HG02943 (cell line): ENCODE data around the gene FZR1.

Source experiments
- ATAC-seq: cut with Tn5 transposase; IDR thresholded peaks from one replicate; pipeline ENCODE4 v1.9.1; 2021; ENCODE audit warnings: mild to moderate bottlenecking, low read depth, moderate library complexity; ENCODE audit not compliant: unreplicated experiment

FZR1 gene

DNA sequence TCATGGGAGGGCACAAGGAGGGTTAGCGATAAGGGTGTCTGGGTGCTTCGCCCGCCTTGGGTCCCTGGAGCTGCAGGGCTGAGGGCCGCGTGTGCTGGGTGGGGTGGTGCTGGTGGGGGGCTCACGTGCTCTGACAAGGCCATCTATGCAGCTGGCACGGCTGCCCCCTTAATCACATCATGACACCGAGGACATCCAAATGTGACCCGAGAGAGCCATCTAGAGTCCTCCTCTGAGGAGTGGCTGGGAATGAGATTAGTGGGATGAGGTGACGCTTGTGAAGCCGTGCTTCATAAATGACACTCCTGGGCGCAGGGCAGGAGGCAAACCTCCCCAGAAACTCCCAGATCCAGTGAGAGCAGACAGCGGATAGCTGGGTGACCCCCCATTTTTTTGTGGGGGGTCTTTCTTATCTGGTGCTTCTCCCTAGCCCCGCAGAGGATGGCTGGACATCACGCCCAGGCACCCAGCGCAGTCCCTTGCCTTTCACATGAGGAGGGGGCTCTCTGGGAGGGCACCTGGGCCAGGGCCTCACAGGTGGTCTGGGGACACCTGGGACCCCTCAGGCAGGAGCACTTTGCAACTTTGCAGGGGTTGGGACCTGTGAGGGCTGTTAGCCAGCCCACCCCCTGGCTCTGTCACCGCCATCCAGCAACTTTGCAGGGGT, 6.6 kb downstream of the FZR1 start:
- ATAC-seq: no peak

DNA sequence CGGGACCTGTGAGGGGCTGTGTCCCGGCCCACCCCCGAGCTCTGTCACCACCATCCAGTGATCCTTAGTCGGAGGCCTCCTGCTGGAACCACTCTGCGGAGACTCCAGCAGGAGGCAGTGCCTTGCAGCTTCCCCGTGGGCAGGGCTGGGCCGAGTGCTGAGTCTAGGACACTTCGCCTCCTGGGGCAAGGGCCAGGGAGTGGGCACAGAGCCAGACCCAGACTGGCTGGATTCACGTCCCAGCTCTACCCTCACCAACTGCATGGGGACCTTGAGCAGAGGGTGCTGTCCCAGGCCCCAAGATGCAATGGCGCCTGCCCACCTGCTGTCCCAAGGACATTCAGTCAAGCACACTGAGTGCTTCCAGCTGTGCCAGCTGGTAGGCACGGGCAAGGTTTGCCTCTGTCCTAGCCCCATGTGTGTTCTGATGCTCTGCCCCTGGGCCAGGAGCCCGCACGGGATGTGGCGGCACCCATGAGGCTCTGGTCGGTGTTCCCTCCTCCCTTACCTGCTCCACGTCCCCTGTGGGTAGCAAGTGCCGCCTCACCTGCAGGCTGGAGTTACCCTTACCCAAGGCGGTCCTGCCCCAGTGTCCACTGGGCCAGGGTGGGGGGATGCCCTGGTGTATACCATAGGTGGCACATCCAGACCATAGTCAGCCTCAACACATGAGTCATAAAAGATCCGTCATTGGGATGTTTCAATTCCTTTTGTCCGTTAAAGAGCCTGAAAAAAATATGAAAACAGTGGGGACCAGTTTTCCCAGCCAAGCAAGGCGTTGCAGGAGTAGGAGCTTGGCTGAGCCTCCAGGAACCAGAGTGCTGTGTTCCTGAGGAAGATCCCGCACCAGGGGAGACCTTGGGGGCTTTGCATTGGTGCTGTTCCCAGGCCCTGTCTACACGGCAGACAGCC, 7.4 kb downstream of the FZR1 start:
- ATAC-seq: no peak

- no peak for ATAC-seq
Observed at GRCh38 chr19:3514930-3515329, 8.8 kb downstream of the FZR1 start.

GRCh38 chr19:3515891-3516422, 9.8 kb downstream of the FZR1 start:
- ATAC-seq: no peak

- ATAC-seq: no peak
Observed at GRCh38 chr19:3516675-3517207, 10.6 kb downstream of the FZR1 start.

DNA sequence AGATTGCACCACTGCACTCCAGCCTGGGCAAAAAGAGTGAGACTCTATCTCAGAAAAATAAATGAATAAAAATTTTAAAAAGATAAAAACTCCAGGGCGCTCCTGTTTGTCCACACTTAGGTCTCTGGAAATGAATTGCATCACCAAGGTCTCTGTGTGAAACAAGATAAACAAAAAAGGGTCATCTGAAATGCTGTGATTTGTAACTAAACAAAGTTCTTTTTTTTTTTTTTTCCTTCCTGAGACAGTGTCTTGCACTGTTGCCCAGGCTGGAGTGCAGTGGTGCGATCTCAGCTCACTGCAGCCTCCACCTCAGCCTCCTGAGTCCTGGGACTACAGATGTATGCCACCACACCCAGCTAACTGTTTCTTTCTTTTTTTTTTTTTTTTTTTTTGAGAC, 11.5 kb downstream of the FZR1 start:
- ATAC-seq: no peak

GRCh38 chr19:3518255-3518654, 12.1 kb downstream of the FZR1 start:
- ATAC-seq: no peak

DNA sequence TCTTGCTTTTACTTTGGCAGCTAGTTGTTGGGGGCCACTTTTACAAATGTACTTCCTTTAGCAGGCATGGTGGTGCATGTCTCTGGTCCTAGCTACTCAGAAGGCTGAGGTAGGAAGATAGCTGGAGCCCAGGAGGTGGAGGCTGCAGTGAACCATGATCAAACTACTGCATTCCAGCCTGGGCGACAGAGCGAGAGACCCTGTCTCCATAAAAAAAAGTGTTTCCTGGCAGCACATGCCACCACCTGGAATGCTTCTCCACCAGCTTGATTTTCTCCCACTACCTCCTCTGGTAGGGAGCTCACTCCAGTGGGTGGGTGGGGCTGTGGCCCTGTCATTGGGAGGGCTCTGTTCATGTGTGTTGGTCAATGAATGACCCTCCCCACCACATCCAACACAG, 12.5 kb downstream of the FZR1 start:
- no peak for ATAC-seq

GRCh38 chr19:3519126-3519525, 13.0 kb downstream of the FZR1 start:
- no peak for ATAC-seq

DNA sequence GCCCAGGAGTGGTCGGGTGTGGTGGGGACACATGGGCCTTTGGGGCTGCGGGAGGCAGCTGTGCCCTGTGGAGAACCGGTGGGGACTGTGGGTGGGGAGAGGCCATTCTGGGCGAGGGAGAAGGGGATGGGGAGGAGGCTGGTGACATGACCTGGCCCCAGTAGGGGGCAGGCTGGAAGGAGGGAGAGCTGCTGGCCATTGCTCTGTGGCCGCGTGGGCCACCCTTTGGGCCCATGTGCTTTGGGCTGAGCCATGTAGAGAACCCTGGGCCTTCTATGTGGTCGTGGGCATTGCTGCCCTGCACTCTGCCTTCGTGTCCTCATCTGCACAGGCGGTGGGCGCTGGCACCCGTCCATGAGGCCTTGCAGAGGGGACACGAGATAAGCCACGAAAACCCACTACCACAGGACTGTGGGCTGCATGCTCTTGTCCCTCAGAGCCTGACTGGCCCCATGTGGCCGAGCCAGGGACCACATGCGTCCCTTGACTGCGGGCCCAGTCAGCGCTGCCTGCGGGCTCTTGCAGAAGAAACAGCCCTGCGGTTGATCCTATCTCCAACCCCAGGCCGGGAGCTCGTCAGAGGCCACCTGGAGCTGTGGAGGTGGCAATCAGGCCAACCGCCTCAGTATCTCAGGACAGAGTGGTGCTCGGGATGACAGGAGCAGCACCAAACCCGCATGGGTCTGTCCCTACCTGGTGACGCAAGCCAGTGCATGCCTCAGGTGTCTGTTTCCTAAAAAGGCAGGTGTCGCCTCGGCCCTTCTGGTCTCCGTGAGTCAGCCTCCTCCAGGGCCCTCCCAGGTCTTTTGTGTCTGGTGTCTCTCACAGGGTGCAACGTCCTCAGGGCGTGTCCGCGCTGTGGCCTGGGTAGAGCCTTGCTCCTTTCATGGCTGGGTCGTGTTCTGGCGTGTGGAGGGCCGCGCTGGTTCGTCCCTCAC, 14.3 kb downstream of the FZR1 start:
- ATAC-seq: no peak

DNA sequence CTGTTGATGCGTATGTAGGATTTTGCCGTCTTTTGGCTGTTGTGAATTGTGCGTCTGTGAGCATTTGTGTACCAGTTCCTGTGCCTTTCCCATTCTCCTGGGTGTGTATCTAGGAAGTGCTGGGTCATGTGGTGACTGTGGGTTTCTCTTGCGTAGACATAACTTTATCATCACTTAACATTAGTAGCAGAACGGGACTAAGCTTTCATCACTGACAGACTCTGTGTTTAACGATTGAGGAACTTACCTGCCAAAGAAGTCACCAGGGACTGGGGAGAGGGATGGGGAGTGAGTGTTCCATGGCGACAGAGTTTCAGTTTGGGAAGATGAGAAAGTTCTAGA, 15.0 kb downstream of the FZR1 start:
- ATAC-seq: no peak

- no peak for ATAC-seq
Observed at GRCh38 chr19:3522421-3523360, 16.6 kb downstream of the FZR1 start.

DNA sequence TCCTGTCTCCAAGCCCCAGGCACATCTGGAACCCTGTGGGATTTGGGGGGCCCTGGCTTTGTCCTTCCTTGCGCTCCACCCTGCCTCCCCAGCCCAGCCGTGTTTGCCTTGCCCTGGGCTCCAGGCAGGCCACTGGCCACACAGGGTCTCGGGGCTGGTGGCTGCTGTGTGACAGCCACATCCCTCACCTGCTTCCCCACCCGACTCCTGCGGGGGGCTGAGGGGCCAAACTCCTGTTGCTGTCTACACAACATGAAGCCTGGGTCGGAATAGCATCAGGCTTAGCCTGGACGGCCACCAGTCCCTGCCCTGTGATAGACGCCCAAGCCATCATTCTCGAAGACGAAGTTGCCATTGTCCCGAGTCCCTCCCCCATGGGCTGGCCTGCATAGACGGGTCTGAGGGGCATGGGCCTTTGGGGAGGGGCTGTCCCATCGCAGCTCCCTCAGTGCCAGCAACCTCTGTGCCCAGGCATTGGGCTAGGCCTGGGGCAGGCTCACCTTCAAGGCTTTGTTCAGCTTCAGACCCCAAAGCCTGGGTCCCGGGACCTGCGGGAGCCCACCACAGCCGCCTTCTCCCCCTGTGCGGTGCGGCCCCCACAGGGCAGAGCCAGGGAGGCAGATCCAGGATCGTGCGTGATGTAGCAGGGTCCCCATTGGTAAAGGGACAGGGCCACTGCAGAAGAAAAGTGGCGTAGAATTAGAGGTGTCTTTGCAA, 17.4 kb downstream of the FZR1 start:
- ATAC-seq: no peak

DNA sequence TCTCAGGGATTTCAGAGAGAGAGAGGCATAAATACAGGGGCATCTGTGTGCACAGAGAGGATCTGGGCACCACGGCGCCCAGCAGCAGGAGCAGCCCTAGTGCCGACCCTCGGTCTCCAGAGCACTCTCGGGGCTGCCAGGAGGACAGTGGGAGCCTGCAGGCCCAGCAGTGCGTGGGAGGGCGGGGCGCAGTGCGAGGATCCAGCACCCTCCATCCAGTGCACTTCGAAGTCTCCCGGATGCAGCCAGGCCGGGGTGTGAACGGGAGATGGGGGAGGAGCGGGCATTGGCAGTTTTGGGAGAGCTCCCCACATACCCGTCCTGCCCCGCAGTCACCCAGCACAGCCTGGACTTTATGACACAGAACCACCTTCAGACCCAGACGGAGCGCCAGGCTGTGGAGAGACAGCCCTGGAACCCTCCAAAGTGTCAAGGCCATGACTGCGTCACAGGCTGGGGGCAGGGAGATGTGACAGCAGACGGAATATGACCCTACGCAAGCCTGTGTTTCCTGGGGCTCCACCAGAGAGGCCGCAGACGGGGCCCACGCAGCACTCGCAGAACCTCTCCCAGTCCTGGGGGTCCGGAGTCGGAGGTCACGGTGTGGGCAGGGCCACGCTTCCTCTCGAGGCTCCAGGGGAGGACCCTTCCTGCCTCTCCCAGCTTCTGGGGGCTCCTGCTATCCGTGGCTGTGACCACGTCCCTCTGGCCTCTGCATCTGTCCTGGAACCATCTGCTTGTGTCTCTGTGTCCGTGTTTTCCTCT, 18.1 kb downstream of the FZR1 start:
- no peak for ATAC-seq

- no peak for ATAC-seq
Observed at GRCh38 chr19:3524904-3525451, 18.9 kb downstream of the FZR1 start.

DNA sequence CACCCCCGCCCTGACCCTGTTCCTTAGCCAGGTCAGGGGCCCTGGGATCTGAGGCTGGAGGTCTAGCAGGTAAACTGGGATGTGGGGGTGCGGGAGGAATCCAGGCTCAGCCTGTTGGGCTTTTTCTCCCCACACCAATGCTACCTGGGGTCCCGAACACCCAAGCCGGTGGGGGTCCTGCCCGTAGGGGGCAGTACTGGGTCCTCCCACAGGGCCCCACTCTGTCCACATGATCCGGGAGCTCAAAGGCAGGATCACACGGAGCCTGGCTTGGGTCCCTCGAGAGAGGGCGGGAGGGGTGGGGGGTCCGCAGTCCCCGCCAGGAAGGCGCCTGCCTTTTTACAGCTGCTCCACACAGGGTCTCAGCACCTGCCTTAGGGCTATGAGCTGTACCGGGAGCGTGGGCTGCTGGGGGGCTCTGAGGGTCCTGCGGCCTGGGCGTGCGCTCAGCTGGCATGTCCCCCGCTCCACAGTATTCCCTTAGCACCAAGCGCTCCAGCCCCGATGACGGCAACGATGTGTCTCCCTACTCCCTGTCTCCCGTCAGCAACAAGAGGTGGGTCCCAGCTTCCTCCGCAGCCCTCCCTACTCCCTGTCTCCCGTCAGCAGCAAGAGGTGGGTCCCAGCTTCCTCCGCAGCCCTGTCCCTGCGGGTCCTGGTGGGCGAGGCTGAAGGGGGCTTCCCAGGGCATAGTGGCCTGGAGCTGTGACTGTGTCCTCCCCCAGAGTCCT, 20.6 kb downstream of the FZR1 start:
- ATAC-seq: no peak
